Tibial nerve (tissue), 4 donors: Measurements from ENCODE around the gene PNMT. TPM values are rescaled to one million over a fixed set of nuclear protein-coding genes. Genes with fewer than 3 reads are reported as not detected.
A peak's percentile ranks its signal among the peaks of the same experiment; 100 is the strongest.

ENCODE experiments used
- DNase-seq, 2 donors: peaks; one replicate each; pipeline ENCODE4 v3.0.0-alpha.2; 2019; ENCODE audit warnings: low spot score in 2 of 2
- H3K27ac ChIP-seq, 4 donors: fragments of 200-600 bp; sonication (generic) in 3 of 4; one replicate each; pipeline ENCODE4 v1.5.1; 2017 to 2019; ENCODE audit warnings: mild to moderate bottlenecking in 1 of 4
- H3K27me3 ChIP-seq, 2 donors: fragments of 200-600 bp; sonication (generic) in 1 of 2; one replicate each; pipeline versions ENCODE4 v1.5.1 to v1.6.0; 2017 to 2019
- H3K36me3 ChIP-seq, 3 donors: fragments of 200-600 bp; sonication (generic); one replicate each; pipeline ENCODE4 v1.5.1; 2018 to 2019
- H3K4me1 ChIP-seq, 4 donors: fragments of 200-600 bp; sonication (generic) in 3 of 4; one replicate each; pipeline ENCODE4 v1.5.1; 2017 to 2019
- H3K4me3 ChIP-seq, 4 donors: fragments of 200-600 bp; sonication (generic) in 3 of 4; one replicate each; pipeline ENCODE4 v1.5.1; 2017 to 2019; ENCODE audit warnings: mild to moderate bottlenecking in 1 of 4, moderate library complexity in 1 of 4
- H3K9me3 ChIP-seq, 4 donors: fragments of 200-600 bp; sonication (generic) in 3 of 4; one replicate each; pipeline ENCODE4 v1.5.1; 2017 to 2019
- EP300 ChIP-seq, 2 donors: sonication (generic); formaldehyde crosslinking; IDR thresholded peaks; one replicate each; pipeline ENCODE4 v1.6.1; 2017; ENCODE audit warnings: antibody characterized with exemption in 2 of 2, mild to moderate bottlenecking in 1 of 2
- POLR2A ChIP-seq, 2 donors: fragments of 450-650 bp; IDR thresholded peaks; one replicate each; pipeline ENCODE4 v1.6.1; 2017; ENCODE audit warnings: antibody characterized with exemption in 2 of 2, mild to moderate bottlenecking in 2 of 2, moderate library complexity in 2 of 2
- WGBS, 2 donors: methylation state at CpG; one replicate each; pipeline ENCODE4 v1.1.5; 2018; 5-methylcytosine and 5-hydroxymethylcytosine counted together
- total RNA-seq, 4 donors: library from RNA; depleted of rRNA; stranded (reverse); fragments of >200 nt; gene quantifications; one replicate each; pipeline ENCODE4 v1.1.0, GENCODE V29; 2016
- TF ChIP-seq, protein P1 (sequence below), 5 experiments: fragments of 200-600 bp in 3 of 5; fragments of 450-650 bp in 2 of 5; sonication (generic) in 3 of 5; IDR thresholded peaks; one replicate each; pipeline ENCODE4 v1.5.1; 2016 to 2019; ENCODE audit warnings: antibody characterized with exemption in 5 of 5, mild to moderate bottlenecking in 3 of 5, moderate library complexity in 2 of 5

PNMT gene
- total RNA-seq, 4 donors from 2014 or later: 2.4 to 19.6 (median 12.4) TPM

DNA sequence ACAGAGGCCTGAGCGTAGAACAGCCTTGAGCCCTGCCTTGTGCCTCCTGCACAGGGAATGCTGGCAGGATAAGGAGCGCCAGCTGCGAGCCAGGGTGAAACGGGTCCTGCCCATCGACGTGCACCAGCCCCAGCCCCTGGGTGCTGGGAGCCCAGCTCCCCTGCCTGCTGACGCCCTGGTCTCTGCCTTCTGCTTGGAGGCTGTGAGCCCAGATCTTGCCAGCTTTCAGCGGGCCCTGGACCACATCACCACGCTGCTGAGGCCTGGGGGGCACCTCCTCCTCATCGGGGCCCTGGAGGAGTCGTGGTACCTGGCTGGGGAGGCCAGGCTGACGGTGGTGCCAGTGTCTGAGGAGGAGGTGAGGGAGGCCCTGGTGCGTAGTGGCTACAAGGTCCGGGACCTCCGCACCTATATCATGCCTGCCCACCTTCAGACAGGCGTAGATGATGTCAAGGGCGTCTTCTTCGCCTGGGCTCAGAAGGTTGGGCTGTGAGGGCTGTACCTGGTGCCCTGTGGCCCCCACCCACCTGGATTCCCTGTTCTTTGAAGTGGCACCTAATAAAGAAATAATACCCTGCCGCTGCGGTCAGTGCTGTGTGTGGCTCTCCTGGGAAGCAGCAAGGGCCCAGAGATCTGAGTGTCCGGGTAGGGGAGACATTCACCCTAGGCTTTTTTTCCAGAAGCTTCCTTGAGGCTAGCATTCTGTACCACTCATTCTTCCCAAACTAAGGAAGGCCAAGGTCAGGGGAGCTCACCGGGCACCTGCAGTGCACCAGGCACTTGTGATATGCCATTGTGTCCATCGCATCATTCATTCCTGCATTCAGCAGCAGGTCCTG lies 1.9 kb downstream of the PNMT start:
- Histone ChIP-seq H3K9me3 (no peaks in the 10 kb centered on the region), H3K4me3 (no peak overlapping the region), H3K27me3 (peaks cover 0 to 59% of the 10 kb centered on the region in 2 donors), H3K36me3 (no peaks in the 10 kb centered on the region), H3K27ac (no peak overlapping the region), H3K4me1 (peaks cover 0 to 51% (median 33%) of the 10 kb centered on the region in 4 donors)
- TF ChIP-seq, protein P1, sequence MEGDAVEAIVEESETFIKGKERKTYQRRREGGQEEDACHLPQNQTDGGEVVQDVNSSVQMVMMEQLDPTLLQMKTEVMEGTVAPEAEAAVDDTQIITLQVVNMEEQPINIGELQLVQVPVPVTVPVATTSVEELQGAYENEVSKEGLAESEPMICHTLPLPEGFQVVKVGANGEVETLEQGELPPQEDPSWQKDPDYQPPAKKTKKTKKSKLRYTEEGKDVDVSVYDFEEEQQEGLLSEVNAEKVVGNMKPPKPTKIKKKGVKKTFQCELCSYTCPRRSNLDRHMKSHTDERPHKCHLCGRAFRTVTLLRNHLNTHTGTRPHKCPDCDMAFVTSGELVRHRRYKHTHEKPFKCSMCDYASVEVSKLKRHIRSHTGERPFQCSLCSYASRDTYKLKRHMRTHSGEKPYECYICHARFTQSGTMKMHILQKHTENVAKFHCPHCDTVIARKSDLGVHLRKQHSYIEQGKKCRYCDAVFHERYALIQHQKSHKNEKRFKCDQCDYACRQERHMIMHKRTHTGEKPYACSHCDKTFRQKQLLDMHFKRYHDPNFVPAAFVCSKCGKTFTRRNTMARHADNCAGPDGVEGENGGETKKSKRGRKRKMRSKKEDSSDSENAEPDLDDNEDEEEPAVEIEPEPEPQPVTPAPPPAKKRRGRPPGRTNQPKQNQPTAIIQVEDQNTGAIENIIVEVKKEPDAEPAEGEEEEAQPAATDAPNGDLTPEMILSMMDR (IDR thresholded peaks at IDR 0.05): no peak
- TF ChIP-seq POLR2A (IDR thresholded peaks at IDR 0.05): no peak
- TF ChIP-seq EP300 (IDR thresholded peaks at IDR 0.05): no peak
- no peak for DNase-seq
- 88 to 94% methylated on average over 9 to 20 of the region's 23 CpGs for WGBS, 2 donors

DNA sequence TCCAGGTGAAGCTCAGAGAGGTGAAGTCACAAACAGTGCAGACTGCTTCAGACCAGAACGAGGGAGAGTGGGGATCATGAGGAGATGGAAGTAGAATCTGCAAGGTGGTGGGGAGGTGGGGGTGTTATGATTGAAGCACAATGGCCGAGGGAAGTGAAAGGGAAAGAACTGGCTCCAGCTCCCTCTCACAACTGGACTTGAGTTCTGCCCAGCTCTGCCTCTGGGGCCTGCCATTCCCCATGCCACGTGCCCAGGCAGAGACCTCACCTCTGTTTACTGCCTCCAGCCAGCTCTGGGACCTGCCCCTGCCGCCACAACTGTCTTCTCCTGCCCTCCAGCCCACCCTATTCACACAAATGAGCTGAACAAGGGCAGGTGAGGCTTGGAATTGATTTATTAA lies 2.5 kb downstream of the PNMT start:
- no peak overlapping the region for H3K27ac ChIP-seq
- DNase-seq: no peak
- H3K27me3 ChIP-seq: peaks cover 0 to 57% of the 10 kb centered on the region in 2 donors
- no peak for TF ChIP-seq POLR2A (IDR thresholded peaks at IDR 0.05)
- TF ChIP-seq, protein P1 (IDR thresholded peaks at IDR 0.05): no peak
- no peak for TF ChIP-seq EP300 (IDR thresholded peaks at IDR 0.05)
- WGBS, 2 donors: 63 to 65% methylated on average over 4 of the region's 4 CpGs
- no peaks in the 10 kb centered on the region for H3K9me3 ChIP-seq
- H3K4me3 ChIP-seq: no peak overlapping the region
- H3K4me1 ChIP-seq: peaks cover 0 to 51% (median 31%) of the 10 kb centered on the region in 4 donors
- H3K36me3 ChIP-seq: no peaks in the 10 kb centered on the region

DNA sequence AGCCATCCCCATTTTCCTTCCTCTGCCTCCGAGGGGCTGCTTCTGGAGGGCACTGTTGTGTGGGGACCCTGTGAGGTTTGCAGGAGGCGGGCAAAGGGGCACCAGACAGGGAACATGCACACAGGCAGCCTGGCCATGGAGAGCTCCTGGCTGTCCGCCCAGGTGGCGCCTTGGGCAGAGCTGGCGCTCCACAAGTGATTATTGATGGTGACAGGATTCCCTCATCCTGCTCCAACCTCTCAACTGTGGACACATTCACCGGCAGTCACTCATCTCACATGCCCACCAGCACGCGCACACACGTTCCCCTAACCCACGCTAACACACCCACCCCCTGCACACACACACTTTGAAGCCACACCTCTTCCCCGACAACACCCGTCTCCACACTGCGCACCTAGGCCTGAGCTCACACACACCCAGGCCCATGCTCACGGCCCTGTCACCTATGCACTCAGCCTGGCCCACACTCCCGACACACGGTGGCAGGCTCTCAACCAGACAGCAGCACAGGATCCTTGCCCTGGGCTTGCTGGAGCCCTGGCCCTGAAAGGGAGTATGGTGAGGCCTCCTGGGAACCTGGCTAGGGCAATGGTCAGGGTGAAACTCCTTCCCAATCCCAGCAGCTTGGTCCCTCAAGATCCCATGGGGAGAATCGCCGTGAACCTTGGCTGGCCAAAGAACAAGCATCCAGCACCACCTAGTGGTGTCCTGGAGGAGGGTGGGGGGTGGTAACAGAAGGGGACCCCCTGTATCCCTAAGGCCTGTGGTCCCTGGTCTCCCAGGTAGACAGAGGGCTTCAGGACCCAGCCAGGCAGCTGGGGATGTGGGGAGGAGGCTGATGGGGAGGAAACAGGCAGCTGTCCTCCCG lies 3.6 kb downstream of the PNMT start:
- H3K9me3 ChIP-seq: no peaks in the 10 kb centered on the region
- H3K4me3 ChIP-seq: no peak overlapping the region
- TF ChIP-seq, protein P1 (IDR thresholded peaks at IDR 0.05): peak; percentile 22 to 78 (median 52)
- TF ChIP-seq EP300 (IDR thresholded peaks at IDR 0.05): no peak
- no peak for TF ChIP-seq POLR2A (IDR thresholded peaks at IDR 0.05)
- DNase-seq: no peak
- peaks cover 0 to 51% (median 29%) of the 10 kb centered on the region in 4 donors for H3K4me1 ChIP-seq
- no peak overlapping the region for H3K27ac ChIP-seq
- peaks cover 0 to 45% of the 10 kb centered on the region in 2 donors for H3K27me3 ChIP-seq
- 55 to 66% methylated on average over 16 to 19 of the region's 19 CpGs for WGBS, 2 donors
- no peaks in the 10 kb centered on the region for H3K36me3 ChIP-seq

DNA sequence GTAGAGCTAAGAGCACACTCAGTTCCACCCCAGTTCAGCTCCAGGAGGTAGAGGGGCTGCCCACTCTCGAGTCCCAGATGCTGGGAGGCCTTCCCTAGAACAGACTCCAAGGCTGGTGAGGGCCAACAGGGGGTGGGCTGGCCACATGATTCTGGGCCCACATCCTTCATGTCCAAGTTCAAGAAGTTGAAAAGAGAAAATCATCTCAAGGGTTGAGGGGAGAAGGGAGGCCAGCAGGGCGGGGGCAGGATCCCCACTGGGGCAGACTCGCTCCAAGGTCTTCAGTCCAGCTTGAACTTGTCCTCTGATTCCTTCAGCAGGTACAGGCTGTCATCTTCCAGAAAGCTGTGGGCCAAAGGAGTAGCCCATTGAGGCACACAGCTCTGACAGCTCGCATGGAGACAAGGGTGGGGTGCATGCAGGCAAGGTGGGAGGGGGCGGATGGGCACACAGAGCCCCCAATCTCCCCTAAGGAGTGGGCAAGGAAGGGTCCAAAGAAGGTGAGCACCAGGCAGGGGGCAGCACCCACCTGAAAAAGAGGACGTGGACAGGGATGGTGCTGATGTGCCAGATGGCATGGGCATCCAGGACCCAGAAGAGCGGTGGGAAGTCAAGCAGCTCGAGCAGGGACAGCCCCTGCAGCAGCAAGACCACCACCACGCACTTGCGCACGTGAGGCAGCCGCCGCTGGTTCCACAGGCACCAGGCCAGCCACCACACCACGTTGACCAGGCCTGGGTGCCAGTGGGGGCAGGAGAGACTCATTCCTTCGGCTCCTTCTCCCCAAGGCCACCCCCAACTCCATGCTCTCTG lies 4.5 kb downstream of the PNMT start:
- no peaks in the 10 kb centered on the region for H3K36me3 ChIP-seq
- H3K27me3 ChIP-seq: peaks cover 0 to 37% of the 10 kb centered on the region in 2 donors
- WGBS, 2 donors: 74 to 78% methylated on average over 15 of the region's 15 CpGs
- no peak overlapping the region for H3K27ac ChIP-seq
- no peak overlapping the region for H3K4me3 ChIP-seq
- H3K9me3 ChIP-seq: no peaks in the 10 kb centered on the region
- TF ChIP-seq EP300 (IDR thresholded peaks at IDR 0.05) (no peak), POLR2A (IDR thresholded peaks at IDR 0.05) (no peak)
- TF ChIP-seq, protein P1 (IDR thresholded peaks at IDR 0.05): peak in 1 of 5 experiments; percentile 6
- no peak for DNase-seq
- H3K4me1 ChIP-seq: peaks cover 0 to 51% (median 26%) of the 10 kb centered on the region in 4 donors
